H9 (cell line): ENCODE data around the gene SNCB. TPM values are rescaled to one million over a fixed set of nuclear protein-coding genes. Genes with fewer than 3 reads are reported as not detected.

Source experiments
- DNase-seq: peaks from one replicate; pipeline ENCODE4 v3.0.0-alpha.2; 2017
- H2AFZ ChIP-seq: one replicate; pipeline ENCODE4 v1.6.1; 2013; ENCODE audit warnings: mild to moderate bottlenecking, low read length, control low read depth, moderate library complexity
- H2AK5ac ChIP-seq: 2 replicates; pipeline ENCODE4 v1.6.1; 2013; ENCODE audit warnings: low read length, control low read depth, mixed read lengths; ENCODE audit not compliant: insufficient read length
- H2BK120ac ChIP-seq: one replicate; pipeline ENCODE4 v1.6.1; 2013; ENCODE audit warnings: low read depth, mild to moderate bottlenecking, low read length, control low read depth, inconsistent platforms; ENCODE audit not compliant: poor library complexity, severe bottlenecking
- H2BK12ac ChIP-seq: 2 replicates; pipeline ENCODE4 v1.6.1; 2013; ENCODE audit warnings: low read length, control low read depth, mixed read lengths, low read depth; ENCODE audit not compliant: insufficient read length
- H2BK15ac ChIP-seq: 2 replicates; pipeline ENCODE4 v1.6.1; 2013; ENCODE audit warnings: low read depth, low read length, control low read depth
- H2BK20ac ChIP-seq: one replicate; pipeline ENCODE4 v1.6.1; 2013; ENCODE audit warnings: low read depth, mild to moderate bottlenecking, low read length, control low read depth, inconsistent platforms; ENCODE audit not compliant: poor library complexity, severe bottlenecking
- H2BK5ac ChIP-seq: 2 replicates; pipeline ENCODE4 v1.6.1; 2013; ENCODE audit warnings: low read length, control low read depth, mixed read lengths; ENCODE audit not compliant: insufficient read length
- H3K14ac ChIP-seq: 2 replicates; pipeline ENCODE4 v1.6.1; 2013; ENCODE audit warnings: low read length, control low read depth; ENCODE audit not compliant: insufficient read depth
- H3K18ac ChIP-seq: 2 replicates; pipeline ENCODE4 v1.6.1; 2013; ENCODE audit warnings: low read depth, mild to moderate bottlenecking, mixed read lengths, low read length, control low read depth; ENCODE audit not compliant: insufficient read length
- H3K23ac ChIP-seq: 2 replicates; pipeline ENCODE4 v1.6.1; 2013; ENCODE audit warnings: low read length, control low read depth, mixed read lengths, low read depth; ENCODE audit not compliant: insufficient read length
- H3K23me2 ChIP-seq: 2 replicates; pipeline ENCODE4 v1.6.1; 2013; ENCODE audit warnings: low read depth, mild to moderate bottlenecking, mixed read lengths, low read length, control low read depth; ENCODE audit not compliant: insufficient read length, poor library complexity, severe bottlenecking
- H3K27ac ChIP-seq: 2 replicates; pipeline ENCODE4 v1.5.1; 2013; ENCODE audit warnings: low read length, control low read depth, mixed read lengths, low read depth; ENCODE audit not compliant: insufficient read length
- H3K27me3 ChIP-seq: 2 replicates; pipeline ENCODE4 v1.6.1; 2013; ENCODE audit warnings: low read length, control low read depth, inconsistent platforms; ENCODE audit not compliant: insufficient read depth
- H3K4ac ChIP-seq: 2 replicates; pipeline ENCODE4 v1.6.1; 2013; ENCODE audit warnings: low read depth, mild to moderate bottlenecking, control low read depth, inconsistent platforms, low read length, moderate library complexity
- H3K4me1 ChIP-seq: 2 replicates; pipeline ENCODE4 v1.6.1; 2013; ENCODE audit warnings: low read length, control low read depth, inconsistent platforms; ENCODE audit not compliant: insufficient read depth
- H3K4me2 ChIP-seq: 2 replicates; pipeline ENCODE4 v1.6.1; 2013; ENCODE audit warnings: low read length, control low read depth, mixed read lengths; ENCODE audit not compliant: insufficient read length, insufficient read depth
- H3K56ac ChIP-seq: 2 replicates; pipeline ENCODE4 v1.6.1; 2013; ENCODE audit warnings: low read depth, mild to moderate bottlenecking, mixed read lengths, low read length, control low read depth; ENCODE audit not compliant: insufficient read length
- H3K79me1 ChIP-seq: 2 replicates; pipeline ENCODE4 v1.6.1; 2013; ENCODE audit warnings: low read depth, mild to moderate bottlenecking, moderate library complexity, low read length, control low read depth, inconsistent platforms; ENCODE audit not compliant: insufficient read depth, poor library complexity, severe bottlenecking
- H3K79me2 ChIP-seq: 2 replicates; pipeline ENCODE4 v1.6.1; 2013; ENCODE audit warnings: low read length, control low read depth, inconsistent platforms; ENCODE audit not compliant: insufficient read depth
- H3K9ac ChIP-seq: 2 replicates; pipeline ENCODE4 v1.6.1; 2013; ENCODE audit warnings: low read length, control low read depth, mixed read lengths; ENCODE audit not compliant: insufficient read length; ENCODE audit errors: extremely low read depth
- H3K9me3 ChIP-seq: one replicate; pipeline ENCODE4 v1.6.1; 2013; ENCODE audit warnings: low read depth, low read length, inconsistent platforms; ENCODE audit not compliant: control insufficient read depth
- H3T11ph ChIP-seq: one replicate; pipeline ENCODE4 v1.6.1; 2013; ENCODE audit warnings: mild to moderate bottlenecking, low read length, control low read depth, inconsistent platforms
- H4K20me1 ChIP-seq: one replicate; pipeline ENCODE4 v1.6.1; 2013; ENCODE audit not compliant: control insufficient read depth, insufficient read length, insufficient read depth
- H4K5ac ChIP-seq: 2 replicates; pipeline ENCODE4 v1.6.1; 2013; ENCODE audit warnings: low read depth, mild to moderate bottlenecking, mixed read lengths, low read length, control low read depth; ENCODE audit not compliant: insufficient read length
- H4K8ac ChIP-seq: replicated peaks from 2 replicates; pipeline ENCODE4 v1.6.1; 2013; ENCODE audit warnings: low read length, control low read depth, mixed read lengths, low read depth; ENCODE audit not compliant: insufficient read length
- H4K91ac ChIP-seq: 2 replicates; pipeline ENCODE4 v1.6.1; 2013; ENCODE audit warnings: low read depth, mild to moderate bottlenecking, moderate library complexity, mixed read lengths, low read length, control low read depth; ENCODE audit not compliant: insufficient read length
- H3K27ac Mint-ChIP-seq, 3 experiments: 2 replicates in 2 of 3; 3 replicates in 1 of 3; pipeline ENCODE4 v1.8.0; 2020 to 2021; ENCODE audit warnings: mixed read lengths in 3 of 3, mild to moderate bottlenecking in 1 of 3, moderate library complexity in 1 of 3
- H3K27me3 Mint-ChIP-seq: 2 replicates; pipeline ENCODE4 v1.8.0; 2021; ENCODE audit warnings: low read depth, mild to moderate bottlenecking, moderate library complexity, mixed read lengths
- H3K36me3 Mint-ChIP-seq, 3 experiments: 2 replicates in 2 of 3; 3 replicates in 1 of 3; pipeline ENCODE4 v1.8.0; 2020 to 2021; ENCODE audit warnings: low read depth in 3 of 3, mixed read lengths in 3 of 3; ENCODE audit not compliant: insufficient read depth in 1 of 3
- H3K4me1 Mint-ChIP-seq, 2 experiments: 2 replicates each; pipeline ENCODE4 v1.8.0; 2020; ENCODE audit warnings: mixed read lengths in 2 of 2
- H3K4me3 Mint-ChIP-seq, 2 experiments: 2 replicates in 1 of 2; 3 replicates in 1 of 2; pipeline ENCODE4 v1.8.0; 2020 to 2021; ENCODE audit warnings: mild to moderate bottlenecking in 2 of 2, mixed read lengths in 2 of 2, moderate library complexity in 1 of 2
- H3K9me3 Mint-ChIP-seq, 2 experiments: 2 replicates in 1 of 2; 3 replicates in 1 of 2; pipeline ENCODE4 v1.8.0; 2020; ENCODE audit warnings: mild to moderate bottlenecking in 2 of 2, mixed read lengths in 2 of 2, moderate library complexity in 1 of 2
- WGBS: extraction: QIAGEN DNeasy Blood & Tissue Kit; methylation state at CpG from one replicate; pipeline ENCODE4 v1.1.7; 2013; ENCODE audit warnings: missing lambda C conversion rate, low lambda C conversion rate, mixed read lengths; ENCODE audit not compliant: insufficient read length; ENCODE audit errors: extremely low coverage; 5-methylcytosine and 5-hydroxymethylcytosine counted together
- total RNA-seq: library from RNA; stranded (reverse); gene quantifications from 2 replicates; pipeline ENCODE4 v1.2.1, GENCODE V29; 2021
- TF ChIP-seq, protein P1 (sequence below): fragments of 200-600 bp; sonication (generic); conservative IDR thresholded peaks from 3 replicates; pipeline ENCODE4 v1.8.0; 2021; ENCODE audit warnings: antibody characterized with exemption, mild to moderate bottlenecking

Gene SNCB
- total RNA-seq, 1 experiment from 2014 or later, result 3.5 TPM

DNA sequence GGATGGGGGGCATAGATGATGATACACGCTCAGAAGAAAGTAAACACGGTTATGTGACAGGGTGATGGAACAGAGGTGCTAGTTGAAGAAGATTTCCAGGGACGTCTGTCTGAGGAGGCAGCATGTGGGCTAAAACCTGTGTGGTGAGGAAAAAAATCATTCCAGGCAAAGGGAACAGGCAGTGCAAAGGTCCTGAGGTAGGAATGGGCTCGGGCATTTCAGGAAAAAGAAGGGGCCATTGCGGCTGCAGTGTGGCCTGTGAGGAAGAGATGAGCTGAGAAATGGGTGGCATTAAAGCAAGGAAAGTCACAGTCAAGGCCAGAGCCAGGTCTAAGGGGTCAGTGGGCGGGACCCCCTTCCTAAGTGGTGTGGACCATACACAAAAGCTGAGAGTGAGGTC lies 35.2 kb upstream of the SNCB start:
- Histone ChIP-seq H3K9me3 (no peaks in the 10 kb centered on the region), H3K18ac (no peak overlapping the region), H3K79me1 (no peaks in the 10 kb centered on the region), H2AK5ac (no peak overlapping the region), H2AFZ (no peak overlapping the region), H3K4me1 (no peaks in the 10 kb centered on the region; the same call in 1 of the 2 replicates), H4K91ac (no peak overlapping the region), H2BK5ac (no peak overlapping the region), H3K14ac (no peak overlapping the region), H3K27ac (no peak overlapping the region), H3K56ac (no peak overlapping the region), H3K27me3 (no peaks in the 10 kb centered on the region), H3K9ac (no peak overlapping the region), H2BK20ac (no peak overlapping the region), H3K79me2 (no peaks in the 10 kb centered on the region), H3K4me2 (no peak overlapping the region), H4K20me1 (no peaks in the 10 kb centered on the region), H2BK12ac (no peak overlapping the region), H3K23ac (no peak overlapping the region), H3T11ph (no peak overlapping the region), H3K23me2 (no peaks in the 10 kb centered on the region), H4K8ac (no peak overlapping the region), H2BK15ac (no peak overlapping the region), H4K5ac (no peak overlapping the region), H2BK120ac (no peak overlapping the region), H3K4ac (no peak overlapping the region)
- H3K9me3 Mint-ChIP-seq, result peaks cover 5 to 6% of the 10 kb centered on the region in 2 experiments; a peak in 3 of 5 replicates
- H3K4me1 Mint-ChIP-seq, result peaks cover 9 to 29% of the 10 kb centered on the region in 2 experiments
- no peak overlapping the region for H3K4me3 Mint-ChIP-seq
- DNase-seq, result no peak
- no peak overlapping the region; a peak in 3 of 7 replicates for H3K27ac Mint-ChIP-seq
- WGBS, result no CpG with 5 or more reads among the region's 6 CpGs
- TF ChIP-seq, protein P1, sequence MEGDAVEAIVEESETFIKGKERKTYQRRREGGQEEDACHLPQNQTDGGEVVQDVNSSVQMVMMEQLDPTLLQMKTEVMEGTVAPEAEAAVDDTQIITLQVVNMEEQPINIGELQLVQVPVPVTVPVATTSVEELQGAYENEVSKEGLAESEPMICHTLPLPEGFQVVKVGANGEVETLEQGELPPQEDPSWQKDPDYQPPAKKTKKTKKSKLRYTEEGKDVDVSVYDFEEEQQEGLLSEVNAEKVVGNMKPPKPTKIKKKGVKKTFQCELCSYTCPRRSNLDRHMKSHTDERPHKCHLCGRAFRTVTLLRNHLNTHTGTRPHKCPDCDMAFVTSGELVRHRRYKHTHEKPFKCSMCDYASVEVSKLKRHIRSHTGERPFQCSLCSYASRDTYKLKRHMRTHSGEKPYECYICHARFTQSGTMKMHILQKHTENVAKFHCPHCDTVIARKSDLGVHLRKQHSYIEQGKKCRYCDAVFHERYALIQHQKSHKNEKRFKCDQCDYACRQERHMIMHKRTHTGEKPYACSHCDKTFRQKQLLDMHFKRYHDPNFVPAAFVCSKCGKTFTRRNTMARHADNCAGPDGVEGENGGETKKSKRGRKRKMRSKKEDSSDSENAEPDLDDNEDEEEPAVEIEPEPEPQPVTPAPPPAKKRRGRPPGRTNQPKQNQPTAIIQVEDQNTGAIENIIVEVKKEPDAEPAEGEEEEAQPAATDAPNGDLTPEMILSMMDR, result no peak
- H3K36me3 Mint-ChIP-seq, result peaks cover 0 to 1% (median 0%) of the 10 kb centered on the region in 3 experiments; a peak in 2 of 7 replicates
- peaks cover 5% of the 10 kb centered on the region for H3K27me3 Mint-ChIP-seq
